ENCODE results near the gene FAM50B.

FAM50B gene, protein sequence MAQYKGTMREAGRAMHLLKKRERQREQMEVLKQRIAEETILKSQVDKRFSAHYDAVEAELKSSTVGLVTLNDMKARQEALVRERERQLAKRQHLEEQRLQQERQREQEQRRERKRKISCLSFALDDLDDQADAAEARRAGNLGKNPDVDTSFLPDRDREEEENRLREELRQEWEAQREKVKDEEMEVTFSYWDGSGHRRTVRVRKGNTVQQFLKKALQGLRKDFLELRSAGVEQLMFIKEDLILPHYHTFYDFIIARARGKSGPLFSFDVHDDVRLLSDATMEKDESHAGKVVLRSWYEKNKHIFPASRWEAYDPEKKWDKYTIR

DNA sequence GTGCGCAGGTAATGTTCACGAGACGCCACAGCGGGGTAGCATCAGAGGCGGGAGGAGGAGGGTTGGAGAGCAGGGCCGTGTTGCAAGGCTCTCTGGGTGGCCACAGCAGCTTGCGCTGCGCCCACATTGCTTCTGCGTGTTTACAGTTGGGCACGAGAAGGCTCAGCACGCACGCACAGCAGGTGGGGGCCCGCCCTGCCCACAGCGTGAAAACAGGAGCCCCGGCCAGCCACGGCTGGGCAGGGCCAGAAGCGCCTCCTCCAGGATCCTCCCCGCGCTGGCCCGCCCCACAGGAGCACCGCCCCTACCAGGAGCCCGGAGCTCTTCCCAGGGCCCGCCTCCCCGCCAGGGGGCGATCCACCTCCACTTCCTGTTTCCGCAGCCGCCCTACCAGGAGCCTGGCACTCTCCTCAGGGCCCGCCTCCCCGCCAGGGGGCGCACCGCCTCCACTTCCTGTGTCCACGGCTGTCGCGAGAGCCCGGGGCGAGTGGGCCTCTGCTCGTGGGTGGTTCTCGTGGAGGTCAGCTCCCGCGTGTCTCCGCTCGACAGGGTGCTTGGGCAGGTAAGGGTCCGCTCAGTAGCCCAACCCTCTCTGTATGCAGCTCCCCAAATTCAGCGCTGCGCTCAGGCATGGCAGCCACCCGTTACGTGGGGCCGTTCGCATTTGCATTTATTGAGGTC is at the start of gene FAM50B:
FAM50B (plus strand) TSS at position 449 of the 681 bp plus-strand sequence. CDS start 439 bp downstream, outside the sequence.
- DNase-seq, result peak; percentile 82

DNA sequence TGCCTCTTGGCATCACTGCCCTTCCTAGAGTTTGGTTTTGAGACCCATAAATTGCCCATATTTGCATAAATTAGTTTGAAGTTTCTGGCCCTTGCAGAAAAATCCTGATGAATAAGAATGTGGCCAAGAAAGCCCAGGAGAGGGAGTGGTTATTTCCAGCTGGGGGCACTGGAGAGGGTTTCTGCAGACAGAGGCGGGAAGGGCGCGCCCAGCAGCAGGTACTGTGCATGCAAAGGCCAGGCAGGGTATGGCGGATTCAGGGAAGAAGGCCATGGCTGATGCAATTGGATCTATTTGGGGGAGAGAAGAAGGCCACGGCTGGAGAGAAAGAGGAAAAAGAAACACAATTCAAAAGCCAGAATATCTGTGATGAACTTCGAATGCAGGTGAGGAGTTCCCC is 49.5 kb upstream of the FAM50B start:
- no peak for DNase-seq

DNA sequence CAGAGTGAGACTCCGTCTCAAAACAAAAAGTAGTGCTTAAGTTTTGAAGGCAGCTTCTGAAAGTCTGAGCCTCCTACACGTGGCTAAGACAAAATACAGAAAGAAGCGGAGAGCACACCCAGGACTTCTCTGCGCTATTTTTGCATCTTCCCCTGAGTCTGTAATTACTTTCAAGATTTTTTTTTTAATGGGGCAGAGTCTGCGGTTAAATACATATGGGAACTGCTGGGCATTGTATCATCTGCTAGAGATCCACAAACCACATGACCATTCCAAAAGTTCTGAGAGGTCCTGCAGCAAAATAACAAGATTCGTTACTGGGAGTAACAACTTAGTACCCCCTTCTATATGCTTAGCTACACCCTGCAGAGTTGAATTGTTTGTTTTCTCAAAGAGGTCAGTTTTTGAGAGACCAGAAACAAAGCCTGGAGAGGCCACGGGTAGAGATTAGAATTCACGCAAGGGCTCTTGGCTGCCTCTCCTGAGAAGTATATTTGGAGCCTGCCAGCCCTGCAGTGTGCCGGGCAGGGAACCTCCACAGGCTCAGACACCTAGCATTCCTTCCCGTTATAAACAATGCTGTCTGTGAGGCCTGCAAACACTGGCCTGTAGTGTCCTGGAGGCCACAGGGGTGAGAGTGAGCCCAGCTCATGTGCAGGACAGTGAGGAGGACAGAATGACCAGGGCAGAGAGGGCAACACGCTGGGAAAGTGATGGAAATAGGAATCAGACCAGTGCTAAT is 48.2 kb upstream of the FAM50B start:
- no peak for DNase-seq

DNA sequence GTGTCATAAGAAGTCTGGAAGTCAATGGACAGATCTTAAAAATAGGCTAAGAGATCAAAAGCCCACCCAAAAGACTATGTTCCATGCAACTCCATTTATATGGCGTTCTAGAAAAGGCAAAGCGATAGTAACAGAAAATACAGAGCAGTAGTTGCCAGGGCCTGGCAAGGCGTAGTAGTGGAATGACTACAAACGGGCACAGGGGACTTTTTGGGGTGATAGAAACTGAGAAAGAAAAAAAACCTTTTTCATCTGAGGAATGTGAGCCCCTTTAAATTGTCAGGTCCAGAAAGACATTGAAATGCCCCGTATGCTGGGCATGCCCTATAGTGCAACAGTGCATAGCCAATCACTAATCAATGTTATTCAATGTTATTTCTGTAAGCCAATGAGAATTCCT is 47.2 kb upstream of the FAM50B start:
- DNase-seq, result no peak

DNA sequence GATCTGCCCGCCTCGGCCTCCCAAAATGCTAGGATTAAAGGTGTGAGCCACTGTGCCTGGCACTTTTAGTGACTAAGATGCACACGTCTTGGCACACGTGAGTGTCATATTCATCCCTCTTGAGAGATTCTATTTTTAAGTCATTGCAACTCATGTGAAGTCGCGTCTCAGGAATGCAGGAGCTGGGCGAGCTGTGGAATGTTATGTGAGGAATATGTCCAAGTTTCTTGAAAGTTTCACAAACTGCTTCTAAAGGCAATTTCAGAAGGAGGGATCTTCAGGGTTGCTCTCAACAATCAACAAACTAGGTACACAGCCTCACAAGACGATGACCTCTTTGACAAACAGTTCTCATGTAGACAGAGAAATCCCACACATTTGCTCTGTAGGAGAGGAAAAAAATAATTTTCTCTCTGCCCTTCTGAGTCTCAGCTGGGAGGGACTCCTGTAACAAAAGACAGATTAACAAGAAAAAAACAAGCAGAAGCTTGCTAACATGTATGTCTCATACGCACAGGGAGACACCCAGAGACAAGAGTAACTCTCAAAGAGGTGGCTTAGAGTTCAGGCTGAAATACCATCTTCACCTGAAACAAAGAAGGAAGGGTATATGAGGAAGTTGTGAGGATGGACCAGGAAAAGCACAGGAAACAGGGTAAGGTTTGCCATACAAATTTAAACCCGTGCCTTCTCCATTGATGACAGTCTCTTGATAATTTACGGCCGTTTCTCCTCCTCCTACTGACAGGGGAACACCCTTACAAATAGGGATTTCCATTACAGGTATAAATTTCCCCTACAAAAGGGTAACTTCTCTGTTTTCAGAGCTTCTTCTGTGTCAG is 45.3 kb upstream of the FAM50B start:
- DNase-seq, result no peak

DNA sequence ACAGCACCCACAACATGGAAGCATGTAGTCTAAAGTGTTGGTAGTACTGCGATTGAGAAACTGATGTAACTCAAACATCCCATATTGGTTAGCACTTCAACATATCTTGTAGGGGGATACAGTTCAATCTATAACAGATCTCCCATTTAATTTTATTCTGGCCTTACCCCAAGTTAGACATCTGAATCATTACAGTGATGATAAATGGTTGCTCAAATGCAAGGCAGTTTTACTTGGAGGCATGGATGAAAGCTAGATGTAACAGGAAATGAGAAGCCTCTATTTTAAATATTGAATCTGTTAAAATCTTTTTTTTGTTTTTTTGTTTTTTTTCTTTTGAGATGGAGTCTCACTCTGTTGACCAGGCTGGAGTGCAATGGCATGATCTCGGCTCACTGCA is 44.2 kb upstream of the FAM50B start:
- no peak for DNase-seq

DNA sequence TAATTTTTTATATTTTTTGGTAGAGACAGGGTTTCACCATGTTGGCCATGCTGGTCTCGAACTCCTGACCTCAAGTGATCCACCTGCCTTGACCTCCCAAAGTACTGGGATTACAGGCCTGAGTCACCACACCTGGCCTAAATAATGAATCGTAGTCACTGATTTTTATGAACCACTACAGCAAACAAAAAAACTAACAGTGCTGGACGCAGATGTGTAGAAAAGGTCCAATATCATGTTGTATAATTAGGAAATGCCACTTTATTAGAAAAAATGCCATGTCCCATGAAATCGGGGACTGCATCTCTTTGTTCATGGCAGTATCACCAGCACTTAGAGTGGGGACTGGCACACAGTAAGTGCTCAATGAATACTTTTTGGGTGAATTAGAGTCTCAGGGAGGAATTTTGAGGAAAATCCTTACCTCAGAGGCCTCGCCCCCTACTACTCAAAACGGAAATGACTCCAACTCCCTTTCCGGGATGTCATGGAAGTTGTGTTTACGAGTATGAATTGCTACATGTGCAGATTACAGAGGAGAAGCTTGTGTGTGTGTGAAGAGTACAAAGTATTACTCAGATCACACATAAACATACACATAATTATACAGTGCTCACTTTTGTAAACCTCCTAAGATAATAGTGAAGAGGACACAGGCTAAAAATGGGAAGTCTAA is 43.6 kb upstream of the FAM50B start:
- DNase-seq, result no peak

DNA sequence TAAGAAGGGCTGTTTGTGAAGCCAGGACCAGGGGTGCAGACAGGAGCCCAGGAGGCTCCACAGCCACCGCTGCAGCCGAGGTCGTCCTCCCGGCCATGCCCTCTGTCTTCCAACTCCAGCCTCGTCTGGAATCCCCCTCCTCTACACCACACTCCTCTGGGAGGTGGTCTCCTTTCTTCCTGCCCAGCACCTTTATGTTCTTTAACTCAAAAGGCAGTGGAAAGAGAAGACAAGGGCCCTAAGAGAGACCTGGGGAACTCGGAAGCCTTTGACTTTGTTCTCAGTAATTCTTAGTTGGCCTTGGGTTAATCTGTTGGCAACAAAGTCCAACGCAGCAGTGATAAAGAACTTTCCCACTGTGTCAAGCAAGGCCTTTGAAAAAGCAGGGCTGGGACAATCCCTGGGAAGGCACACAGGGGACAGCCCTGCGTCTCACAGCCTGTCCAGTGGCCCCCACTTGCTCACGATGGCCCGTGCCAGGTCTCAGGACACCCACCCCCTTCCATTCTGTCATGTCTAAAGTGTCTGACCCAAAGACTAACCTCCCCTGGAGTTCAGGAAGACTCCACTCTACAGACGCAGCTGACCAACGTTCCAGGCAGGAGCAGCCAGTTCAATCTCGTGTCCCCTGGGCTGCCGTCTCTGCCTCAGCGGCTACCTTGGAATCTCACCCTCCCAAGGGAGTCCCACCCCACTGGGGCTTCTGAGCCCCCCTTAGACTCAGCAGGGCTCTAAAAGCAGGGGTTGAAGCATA is 42.8 kb upstream of the FAM50B start:
- no peak for DNase-seq

DNA sequence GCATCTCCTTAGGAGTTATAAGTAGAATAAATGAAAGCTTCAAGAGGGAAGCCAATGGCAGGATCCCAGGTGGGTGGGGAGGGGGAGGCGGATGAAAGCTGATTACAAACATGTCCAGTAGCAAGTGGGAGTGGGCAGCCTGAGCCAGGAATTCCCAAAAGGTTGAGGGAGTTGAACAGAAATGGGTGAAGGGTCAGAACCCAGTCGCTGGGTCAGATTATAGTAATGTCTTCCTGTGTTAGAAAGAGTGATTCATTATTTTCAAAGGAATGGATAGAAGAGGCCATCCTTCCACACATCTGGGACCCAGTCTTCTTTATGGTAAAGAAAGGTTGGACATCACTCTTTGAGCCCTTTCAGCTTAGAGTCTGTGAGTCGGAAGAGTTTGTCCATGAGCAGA is 41.0 kb upstream of the FAM50B start:
- DNase-seq, result no peak

DNA sequence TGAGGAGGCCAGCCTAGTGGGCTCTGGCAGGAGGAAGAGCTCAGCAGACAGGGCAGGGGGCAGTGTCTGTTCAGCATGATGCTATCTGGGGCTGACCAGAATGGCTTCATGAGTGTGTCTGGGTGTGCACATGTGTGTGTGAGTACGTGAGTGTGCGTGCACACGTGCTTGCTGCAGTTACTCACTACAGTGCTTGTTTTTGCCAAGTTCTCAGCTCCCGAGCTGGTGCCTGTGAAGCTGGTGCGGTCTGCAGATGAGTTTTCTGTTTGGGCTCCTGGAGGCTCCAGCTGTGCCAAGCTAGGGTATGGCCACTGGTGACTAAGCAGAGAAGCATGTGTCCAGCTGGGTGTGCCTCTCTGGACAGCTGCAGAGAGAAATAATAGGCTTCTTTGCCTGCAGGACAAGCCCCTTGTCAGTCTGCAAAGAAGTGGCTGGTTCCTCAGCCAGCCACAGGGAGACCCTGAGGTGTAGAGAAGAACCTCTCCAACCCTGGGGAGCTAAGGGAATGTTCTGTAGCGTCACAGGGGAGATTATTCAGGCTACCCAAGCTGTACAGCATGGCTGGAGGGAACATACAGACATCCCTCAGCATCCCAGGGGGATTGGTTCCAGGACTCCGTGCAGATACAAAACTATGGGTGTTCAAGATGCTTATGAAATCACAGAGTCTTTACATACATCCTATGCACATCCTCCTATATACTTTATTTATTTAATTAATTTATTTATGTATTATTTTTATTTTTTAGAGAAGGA is 40.2 kb upstream of the FAM50B start:
- DNase-seq, result no peak

DNA sequence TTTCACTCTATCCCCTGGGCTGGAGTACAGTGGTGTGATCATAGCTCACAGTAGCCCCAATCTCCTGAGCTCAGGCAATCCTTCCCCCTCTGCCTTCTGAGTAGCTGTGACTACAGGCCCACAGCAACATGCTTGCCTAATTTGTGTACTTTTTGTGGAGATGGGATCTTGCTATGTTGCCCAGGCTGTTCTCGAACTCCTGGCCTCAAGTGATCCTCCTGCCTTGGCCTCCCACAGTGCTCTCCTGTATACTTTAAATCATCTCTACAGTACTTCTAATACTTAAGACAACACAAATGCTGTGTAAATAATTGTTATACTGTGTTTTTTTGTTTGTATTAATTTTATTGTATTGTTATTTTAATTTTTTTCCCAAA is 39.7 kb upstream of the FAM50B start:
- DNase-seq, result no peak

DNA sequence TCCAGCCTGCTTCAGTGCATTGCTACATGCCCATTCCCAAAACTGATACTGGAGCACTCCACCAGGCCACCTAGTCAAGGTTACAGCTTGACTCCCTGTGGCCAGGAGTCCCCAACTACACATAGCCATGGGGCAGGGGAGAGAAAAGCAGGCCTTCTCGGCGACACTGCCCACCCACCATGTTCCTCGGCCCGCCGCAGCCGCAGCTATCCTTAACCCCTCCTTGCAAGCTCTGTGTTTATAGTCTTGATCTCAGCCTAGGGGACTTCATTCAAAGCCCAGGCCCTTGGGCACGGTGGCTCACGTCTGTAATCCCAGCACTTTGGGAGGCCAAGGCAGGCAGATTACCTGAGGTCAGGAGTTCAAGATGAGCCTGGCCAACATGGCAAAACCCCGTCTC is 39.2 kb upstream of the FAM50B start:
- DNase-seq, result no peak

DNA sequence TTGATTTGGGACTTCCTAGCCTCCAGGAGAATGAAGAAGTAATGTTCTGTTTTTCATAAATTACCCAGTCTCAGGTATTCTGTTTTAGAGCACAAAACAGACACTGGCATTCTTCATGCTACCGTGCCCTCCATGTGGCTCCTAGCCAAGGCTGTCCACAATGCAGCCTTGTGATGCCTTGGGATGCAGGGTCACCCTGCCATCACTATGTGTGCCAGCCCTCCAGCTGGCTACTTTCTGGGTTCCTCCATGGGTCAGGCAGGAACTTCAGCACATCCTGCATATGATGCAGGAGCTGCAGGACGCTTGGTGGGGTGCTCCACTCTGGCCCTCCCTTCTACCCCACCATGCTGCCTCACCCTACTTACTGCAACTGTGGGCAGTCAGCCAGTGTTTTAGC is 38.0 kb upstream of the FAM50B start:
- no peak for DNase-seq

DNA sequence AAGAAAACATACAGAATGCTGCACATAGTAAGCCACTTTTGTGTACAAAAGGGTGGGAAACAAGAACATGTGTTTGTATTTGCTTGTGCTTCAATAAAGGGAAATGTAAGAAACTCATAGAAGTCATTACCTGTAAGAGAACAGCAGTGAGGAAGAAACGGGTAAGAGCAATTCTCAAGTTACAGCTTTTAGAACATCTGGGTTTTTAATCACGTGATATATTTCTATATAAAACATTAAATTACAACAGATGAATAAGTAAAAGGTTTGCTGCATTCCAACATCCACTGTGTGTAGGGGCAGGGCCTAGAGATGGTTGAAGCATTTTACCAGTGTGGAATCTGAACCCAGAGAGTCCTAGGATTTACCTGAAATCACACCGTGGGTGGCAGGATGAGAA is 36.6 kb upstream of the FAM50B start:
- no peak for DNase-seq

DNA sequence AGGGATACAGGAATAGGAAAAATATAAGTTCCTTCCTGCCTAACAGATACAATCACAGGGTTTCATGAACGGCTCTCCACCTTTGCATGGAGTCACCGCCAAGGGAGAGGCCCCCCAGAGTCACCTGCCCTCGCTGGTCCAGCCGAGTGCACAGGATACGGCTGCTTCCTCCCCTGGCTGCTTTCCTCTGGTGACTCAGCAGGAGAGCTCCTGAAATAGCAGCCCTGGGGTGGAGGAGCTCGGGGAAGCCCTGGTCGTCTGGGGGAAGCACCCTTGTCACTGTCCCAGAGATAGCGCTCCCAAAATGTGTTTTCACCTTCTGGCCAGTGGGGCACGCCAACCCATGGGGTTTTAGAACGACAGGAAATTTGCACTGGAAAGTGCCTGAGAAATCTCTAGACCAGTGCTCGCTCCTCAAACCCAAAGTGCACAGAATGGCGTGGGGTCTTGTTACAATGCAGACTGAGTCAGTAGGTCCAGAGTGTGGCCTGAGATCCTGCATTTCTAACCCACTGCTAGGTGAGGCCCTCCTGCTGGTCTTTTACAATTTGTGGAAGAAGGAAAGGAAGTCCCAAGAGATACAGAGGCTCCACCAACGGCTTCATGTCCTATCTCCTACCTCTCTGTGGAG is 35.9 kb upstream of the FAM50B start:
- DNase-seq, result no peak

DNA sequence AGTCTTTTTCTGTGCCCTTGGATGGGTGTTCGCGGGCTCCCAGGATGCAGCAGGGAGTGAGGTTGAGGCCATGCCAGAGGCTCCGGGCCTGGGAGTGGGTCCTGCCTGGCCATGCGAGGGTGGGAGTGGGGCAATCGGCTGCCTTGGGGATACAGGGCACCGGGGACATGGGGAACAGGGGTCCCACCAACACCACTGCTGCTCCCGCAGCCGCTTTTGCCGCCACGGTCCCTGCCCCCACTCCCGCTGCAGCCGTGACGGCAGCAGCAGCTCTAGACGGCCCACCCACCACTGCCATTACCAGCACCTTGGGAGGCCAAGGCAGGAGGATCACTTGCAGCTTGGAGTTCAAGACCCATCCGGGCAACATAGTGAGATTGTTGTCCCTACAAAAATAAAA is 35.3 kb upstream of the FAM50B start:
- DNase-seq, result no peak

DNA sequence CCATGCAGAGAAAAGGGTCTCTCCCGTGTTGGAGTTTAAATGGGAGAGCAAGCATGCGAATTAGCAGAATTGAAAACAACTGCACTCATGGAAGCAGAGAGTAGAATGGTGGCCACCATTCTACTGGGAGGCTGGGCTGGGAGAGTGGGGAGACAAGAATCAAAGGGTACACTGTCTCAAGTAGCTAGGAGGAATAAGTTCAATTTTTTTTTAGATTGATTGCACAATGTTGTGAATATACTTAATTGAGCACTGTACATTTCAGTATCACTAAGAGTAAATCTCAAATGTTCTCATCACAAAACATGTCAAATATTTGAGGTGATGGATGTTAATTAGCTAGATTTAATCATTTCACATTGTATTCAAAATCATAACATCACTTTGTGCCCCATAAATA is 34.6 kb upstream of the FAM50B start:
- DNase-seq, result no peak

DNA sequence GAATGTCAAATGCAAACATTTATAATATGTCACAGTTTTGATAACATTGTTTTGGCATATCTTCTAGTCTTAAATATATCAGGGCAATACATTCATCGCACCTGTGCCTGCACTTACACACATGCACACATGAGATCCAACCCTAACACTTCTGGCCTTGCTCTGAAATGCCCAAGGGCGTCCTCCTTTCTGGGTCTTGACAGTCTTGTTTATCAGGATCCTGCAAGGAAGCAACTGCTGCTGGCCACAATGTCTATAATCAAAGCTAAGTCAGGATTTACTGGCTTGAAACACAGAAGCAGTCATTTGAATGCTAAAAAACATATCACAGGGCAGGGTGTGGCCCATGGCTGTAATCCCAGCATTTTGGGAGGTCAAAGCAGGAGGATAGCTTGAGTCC is 32.9 kb upstream of the FAM50B start:
- no peak for DNase-seq

DNA sequence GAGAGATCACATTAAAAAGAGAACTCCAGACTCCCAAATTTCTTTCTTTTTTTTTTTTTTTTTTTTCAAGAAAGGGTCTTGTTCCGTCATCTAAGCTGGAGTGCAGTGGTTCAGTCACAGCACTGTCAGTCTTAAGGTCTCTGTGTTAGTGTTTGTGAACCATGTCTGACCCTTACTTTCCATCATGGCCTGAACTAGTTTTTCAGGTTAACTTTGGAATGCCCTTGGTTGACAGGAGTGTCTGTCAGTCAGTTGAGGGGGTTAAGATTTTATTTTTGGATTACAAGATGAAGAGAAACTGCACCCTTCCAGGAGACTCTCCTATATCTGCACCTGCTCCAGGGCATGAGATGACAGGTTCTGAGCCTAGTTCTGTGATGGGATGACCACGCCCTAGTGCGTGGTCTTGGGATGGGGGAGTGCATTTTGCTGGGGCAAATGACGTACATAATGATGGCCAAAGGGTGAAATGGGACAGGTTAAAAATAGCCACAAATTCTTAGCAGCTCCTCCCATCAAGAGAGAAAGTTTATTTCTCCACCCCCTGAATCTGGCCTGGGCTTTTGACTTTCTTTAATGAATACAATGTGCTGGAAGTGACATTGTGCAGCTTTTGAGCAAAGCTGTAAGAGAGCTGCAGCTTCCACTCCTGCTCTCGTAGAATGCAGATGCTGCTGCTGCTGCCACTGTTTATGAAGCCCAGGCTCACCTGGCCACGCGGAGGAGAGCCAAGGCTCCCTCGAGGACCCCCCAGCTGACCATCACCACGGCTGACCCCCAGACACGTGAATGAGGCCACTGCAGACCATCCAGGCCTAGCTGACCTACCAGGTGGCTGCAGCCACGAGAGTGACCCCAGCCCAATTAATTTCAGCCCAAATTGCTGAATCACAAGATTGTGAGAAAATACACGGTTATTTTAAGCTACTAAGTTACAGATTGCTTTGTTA is 29.7 kb upstream of the FAM50B start:
- DNase-seq, result no peak

All from NCI-H2029 (cell line).